GM19467 (cell line): ENCODE results near the gene PDE1C.
"Not testable (repeated sequence)": the region's sequence is repeated elsewhere in the genome, so short reads cannot be mapped to it uniquely, and the experiment has no call there.

Experiments used
- ATAC-seq: cut with Tn5 transposase; IDR thresholded peaks from one replicate; pipeline ENCODE4 v1.9.1; 2021; ENCODE audit warnings: mild to moderate bottlenecking, moderate library complexity; ENCODE audit not compliant: unreplicated experiment

Gene PDE1C

GRCh38 chr7:31857172-31857571, 213.0 kb downstream of the PDE1C start:
- ATAC-seq: no peak

GRCh38 chr7:31856337-31856736, 213.9 kb downstream of the PDE1C start:
- ATAC-seq: no peak

DNA sequence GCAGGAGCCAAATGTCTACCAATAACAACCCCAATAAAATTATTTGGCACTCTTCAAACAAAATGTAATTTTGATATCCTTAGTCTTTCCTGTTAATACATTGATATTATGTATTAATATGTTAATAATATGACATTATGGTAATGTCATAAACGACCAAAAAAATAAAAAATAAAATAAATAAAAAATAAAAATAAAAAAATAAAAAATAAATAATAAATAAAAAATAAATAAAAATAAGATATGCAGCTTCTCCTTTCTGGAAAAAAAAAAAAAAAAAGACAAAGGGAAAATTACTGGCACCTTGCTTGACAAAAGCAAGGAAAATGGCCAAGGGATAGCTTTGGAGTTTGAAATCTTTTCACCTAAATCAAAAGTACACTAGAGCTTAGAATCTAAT, 214.7 kb downstream of the PDE1C start:
- no peak for ATAC-seq

DNA sequence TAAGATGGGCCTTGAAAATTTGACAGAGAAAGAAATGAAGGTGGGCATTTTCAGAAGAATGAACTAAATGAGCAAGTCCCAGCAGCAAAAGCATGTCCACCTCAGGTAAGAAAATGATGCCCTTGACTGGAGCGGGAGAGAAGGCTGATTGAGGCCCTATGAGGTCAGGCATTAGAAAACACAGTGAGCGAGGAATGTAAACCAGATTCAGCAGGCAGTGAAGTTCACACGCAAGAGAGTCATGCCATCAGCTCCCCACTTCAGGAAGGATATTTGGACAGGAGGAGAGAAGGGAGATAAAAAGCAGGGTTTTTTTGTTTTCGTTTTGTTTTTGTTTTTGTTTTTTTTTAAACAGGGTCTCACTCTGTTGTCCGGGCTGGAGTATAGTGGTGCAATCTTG, 216.8 kb downstream of the PDE1C start:
- no peak for ATAC-seq

DNA sequence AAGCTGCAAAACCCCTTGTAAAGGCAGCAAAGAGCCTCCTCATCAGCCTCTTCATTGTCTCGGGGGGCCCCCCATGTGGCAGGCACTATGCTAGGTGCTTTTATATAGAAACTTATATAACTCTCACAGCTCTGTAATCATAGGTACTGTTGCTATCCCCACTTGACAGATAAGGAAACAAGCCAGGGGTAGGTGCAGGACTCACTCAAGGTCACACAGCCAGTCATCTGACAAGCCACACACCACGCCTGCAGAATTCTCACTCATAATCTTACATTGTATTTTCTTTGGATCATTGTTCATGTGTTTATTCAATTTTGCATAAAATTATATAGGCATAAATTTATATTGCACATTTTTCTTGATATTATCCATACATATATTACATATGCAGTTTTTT, 217.7 kb downstream of the PDE1C start:
- ATAC-seq: no peak

DNA sequence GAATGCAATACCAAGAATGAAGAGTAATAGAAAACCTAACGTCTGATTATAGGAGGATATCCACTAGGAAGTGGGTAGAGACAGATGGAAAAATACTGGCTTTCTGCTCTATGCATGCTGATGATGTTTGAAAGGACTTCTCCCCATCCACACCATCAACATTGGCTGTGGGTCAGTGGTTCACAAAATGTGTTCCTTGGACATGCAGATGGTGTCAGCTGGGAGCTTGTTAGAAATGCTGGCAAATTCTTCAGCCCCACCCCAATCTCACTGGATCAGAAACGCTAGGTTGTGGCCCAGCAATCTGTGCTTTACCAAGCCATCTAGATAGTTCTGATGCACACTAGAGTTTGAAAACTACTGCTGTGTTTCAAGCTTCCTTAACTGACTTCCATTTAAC, 219.1 kb downstream of the PDE1C start:
- ATAC-seq: no peak

DNA sequence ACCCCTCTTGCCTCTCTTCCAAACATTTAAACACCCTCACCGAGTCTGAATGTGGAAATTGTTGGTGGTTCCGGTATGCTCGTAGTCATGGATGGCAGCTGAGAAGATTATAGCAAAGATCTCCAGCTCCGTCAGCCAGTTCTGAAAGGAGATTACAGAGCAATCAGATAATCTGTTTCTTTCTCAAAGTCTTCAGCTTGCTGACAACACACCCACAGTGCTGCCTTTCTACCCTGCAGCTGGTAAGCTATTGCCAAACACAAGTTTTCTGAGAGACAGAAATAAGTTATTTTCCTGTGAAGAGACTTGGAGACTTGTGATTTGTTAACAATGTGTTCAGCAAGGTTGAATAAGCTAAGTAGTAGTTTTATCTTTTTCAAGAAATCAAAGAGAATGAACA, 219.6 kb downstream of the PDE1C start:
- ATAC-seq: no peak

- ATAC-seq: no peak
Measured at GRCh38 chr7:31850066-31850465, 220.1 kb downstream of the PDE1C start.

DNA sequence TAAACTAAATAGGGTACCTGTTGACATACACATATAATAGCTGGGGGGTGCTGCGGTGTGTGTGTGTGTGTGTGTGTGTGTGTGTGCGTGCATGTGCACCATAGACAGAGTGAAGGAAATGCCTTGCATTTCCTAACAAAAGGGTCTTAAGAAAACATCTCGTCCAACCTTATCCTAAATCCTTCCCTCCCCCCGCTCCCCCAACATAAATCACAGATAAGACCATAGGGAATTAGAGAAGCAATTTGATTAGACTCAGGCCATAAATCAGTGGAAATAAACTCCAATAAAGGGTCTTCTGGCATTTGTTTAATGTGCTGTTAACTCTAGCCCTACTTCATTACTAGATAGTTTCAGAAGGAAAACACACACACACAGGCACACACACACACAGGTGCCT, 234.7 kb downstream of the PDE1C start:
- ATAC-seq: no peak

DNA sequence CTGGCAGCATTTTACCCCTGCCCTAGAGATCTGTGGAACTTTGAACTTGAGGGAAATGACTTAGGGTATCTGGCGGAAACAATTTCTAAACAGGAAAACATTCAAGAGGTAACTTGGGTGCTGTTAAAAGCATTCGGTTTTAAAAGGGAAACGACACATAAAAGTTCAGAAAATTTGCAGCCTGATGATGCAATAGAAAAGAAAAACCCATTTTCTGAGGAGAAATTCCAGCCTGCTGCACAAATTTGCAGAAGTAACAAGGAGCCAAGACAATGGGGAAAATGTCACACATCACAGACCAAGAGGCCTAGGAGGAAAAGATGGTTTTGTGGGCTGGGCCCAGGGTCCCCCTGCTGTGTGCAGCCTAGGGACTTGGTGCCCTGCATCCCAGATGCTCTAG, 236.6 kb downstream of the PDE1C start:
- not testable (repeated sequence) for ATAC-seq

DNA sequence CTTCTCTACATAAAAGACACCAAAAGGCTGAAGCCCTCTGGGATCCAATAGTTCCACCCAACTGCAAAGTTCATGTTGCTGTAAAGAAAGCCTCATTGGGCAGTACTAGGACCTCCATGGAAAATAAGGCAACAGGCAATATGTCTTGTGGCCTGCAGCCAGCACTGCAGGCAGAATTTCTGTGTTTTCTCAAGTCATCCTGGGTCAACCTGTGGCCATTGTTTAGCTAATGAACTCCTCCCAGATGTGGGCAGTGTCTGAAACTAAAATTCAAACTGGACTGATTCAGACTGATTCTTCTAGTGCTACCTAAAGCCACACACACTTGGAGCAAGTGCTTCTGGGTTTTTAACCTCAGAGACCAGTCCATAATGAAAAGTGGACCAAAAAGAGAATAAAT, 241.7 kb downstream of the PDE1C start:
- ATAC-seq: no peak

GRCh38 chr7:31825576-31825975, 244.6 kb downstream of the PDE1C start:
- no peak for ATAC-seq

GRCh38 chr7:31819031-31819430, 251.2 kb downstream of the PDE1C start:
- ATAC-seq: no peak

- ATAC-seq: no peak
Measured at GRCh38 chr7:31816810-31817209, 253.4 kb downstream of the PDE1C start.

- ATAC-seq: no peak
Measured at GRCh38 chr7:31815796-31816195, 254.4 kb downstream of the PDE1C start.

- no peak for ATAC-seq
Measured at GRCh38 chr7:31814187-31814586, 256.0 kb downstream of the PDE1C start.

- ATAC-seq: no peak
Measured at GRCh38 chr7:31811650-31812461, 258.4 kb downstream of the PDE1C start.

GRCh38 chr7:31805209-31805818, 264.9 kb downstream of the PDE1C start:
- ATAC-seq: peak; percentile 87

- ATAC-seq: no peak
Measured at GRCh38 chr7:31796375-31796774, 273.8 kb downstream of the PDE1C start.

DNA sequence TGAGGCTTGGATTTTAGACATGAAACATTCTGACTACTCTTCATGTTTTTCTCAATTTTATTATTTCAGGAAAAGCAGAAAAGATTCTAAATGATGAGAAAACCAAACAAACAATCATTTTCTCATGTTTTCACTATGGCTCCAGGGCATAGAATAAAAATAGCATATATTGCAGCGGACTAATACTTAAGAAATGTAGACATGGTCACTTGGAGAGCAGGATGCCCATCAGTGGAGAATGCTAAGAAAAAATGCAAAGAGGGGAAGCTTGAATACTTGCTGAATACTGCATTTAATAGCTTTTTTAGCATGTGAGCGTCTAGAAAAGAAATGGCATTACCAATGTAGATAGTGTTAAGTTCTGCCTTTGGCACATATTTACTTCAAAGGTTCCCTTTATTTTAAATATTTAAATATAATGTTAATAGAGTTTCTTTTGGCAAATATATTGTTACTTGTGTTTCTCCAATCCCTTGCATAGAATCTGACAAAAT, 275.3 kb downstream of the PDE1C start:
- no peak for ATAC-seq

DNA sequence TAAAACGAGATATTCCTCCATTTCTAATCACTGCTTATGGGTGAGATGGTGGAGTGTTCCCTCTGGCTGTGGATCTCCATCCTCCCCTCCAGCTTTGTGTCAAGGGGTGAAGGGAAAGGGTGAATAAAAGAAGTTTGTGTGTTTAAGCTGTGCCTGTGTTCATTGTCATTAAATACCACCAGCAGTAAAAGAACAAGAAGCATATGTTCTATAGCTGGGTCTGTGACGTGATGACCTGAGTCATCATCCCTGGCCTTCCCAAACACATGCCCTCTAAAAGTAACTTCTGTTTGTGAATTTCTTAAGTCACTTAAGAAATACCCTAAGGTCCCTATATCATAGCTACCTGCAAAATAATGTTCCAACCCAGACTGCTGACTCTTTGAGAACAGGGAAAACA, 278.3 kb downstream of the PDE1C start:
- ATAC-seq: no peak

DNA sequence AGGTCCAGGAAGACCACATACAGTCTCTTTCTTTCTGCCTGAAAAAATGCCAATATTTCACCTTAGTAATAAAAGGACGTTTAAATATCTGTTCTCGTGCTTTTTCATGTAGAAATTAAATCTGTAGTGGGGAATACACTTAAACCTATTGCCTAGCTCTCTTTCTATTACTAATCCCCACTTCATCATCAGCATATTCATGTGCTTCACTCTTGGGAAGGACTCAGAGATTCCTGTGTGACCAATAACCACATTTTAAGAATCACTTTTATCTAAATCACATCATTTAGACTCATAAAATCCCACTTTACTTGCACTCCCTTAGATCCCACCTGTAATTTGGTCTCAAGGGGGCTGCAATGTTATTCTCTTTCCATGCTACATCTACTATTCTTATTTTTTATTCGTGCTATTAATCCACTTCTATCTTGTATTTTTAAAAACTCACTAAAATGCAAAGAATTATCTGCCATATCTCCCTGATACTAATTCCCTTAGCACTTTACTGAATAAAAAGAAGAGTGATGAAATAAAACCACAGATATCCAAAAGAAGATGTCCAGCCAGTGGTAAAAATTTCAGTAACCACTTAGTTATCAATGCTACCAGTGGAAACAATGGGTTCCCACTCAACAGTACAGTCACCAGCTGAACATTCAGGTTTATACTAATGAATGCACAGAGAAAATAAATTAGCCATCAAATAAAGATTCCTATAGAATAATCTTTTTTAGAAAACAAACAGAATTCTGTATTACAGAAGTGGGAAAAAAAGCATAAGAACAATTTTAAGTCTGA, 281.1 kb downstream of the PDE1C start:
- ATAC-seq: no peak
